ENCODE results near the gene THAP6.
"Not testable (repeated sequence)": the region's sequence is repeated elsewhere in the genome, so short reads cannot be mapped to it uniquely, and the experiment has no call there.

THAP6 gene, protein sequence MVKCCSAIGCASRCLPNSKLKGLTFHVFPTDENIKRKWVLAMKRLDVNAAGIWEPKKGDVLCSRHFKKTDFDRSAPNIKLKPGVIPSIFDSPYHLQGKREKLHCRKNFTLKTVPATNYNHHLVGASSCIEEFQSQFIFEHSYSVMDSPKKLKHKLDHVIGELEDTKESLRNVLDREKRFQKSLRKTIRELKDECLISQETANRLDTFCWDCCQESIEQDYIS
- long read RNA-seq, donor 1, partial matches to known transcripts, result 0 of 6 reads
- long read RNA-seq, donor 1, other reads (novel, unspliced or antisense), result 0 of 6 reads
- long read RNA-seq, donor 2, partial matches to known transcripts, result 0 of 4 reads
- long read RNA-seq, donor 2, other reads (novel, unspliced or antisense), result 0 of 4 reads
- long read RNA-seq, donor 3, partial matches to known transcripts, result 0 of 4 reads
- long read RNA-seq, donor 3, other reads (novel, unspliced or antisense), result 0 of 4 reads
- long read RNA-seq, donor 4, partial matches to known transcripts, result 0 of 4 reads
- long read RNA-seq, donor 4, other reads (novel, unspliced or antisense), result 0 of 4 reads
- long read RNA-seq, donor 5, partial matches to known transcripts, result 10 of 57 reads
- long read RNA-seq, donor 5, other reads (novel, unspliced or antisense), result 39 of 57 reads
- long read RNA-seq, donor 6, partial matches to known transcripts, result 0 of 18 reads
- long read RNA-seq, donor 6, other reads (novel, unspliced or antisense), result 13 of 18 reads
- long read RNA-seq, donor 7, partial matches to known transcripts, result 0 of 8 reads
- long read RNA-seq, donor 7, other reads (novel, unspliced or antisense), result 0 of 8 reads
- long read RNA-seq, donor 8, partial matches to known transcripts, result 0 of 5 reads
- long read RNA-seq, donor 8, other reads (novel, unspliced or antisense), result 0 of 5 reads

DNA sequence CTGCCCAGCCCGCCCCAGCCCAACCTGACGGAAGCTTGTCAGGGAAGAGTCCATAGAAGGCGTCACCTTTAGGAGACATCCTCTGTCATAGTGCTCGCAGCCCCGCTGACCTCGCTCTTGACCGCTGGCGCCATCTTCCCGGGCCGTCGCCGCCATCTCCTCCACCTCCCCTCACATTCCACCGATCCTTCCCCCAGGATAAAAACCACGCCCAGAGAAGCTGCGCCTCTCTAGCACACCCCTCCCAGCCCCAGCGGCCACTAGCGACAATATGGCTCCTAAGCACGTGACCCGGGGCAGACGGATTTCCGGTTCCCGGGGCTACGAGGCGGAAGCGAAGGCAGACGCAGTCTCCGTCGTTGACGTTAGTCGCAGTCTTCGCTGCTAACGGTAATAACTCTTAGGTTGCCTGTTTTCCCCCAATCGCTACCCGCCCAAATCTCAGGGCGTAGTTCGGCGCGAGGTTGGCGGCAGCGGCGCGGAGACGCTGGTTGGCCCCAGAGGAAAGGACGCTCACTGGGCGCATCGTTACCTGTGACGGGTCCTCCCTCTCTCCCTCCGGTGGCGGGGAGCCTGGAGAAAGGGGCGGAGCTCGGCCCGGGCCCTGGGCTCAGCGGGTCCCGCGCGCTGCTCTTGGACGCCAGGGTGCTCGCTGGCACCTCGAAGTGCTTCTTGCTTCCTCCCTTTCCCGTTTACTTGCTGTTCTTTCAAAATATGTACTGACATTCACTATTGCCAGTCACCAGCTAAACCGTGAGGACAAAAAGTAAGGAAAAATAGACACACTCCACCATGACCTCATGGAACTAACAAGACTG lies at the start of gene THAP6, which contains the start of gene RCHY1:
Gene THAP6, plus strand, starts transcription at position 343 of the 818 bp plus-strand sequence. CDS start 980 bp downstream, outside the sequence.
Gene RCHY1, minus strand, starts transcription at position 273 of the 818 bp plus-strand sequence. Its CDS starts 117 bp downstream, at position 156.
- DNase-seq, result peak; percentile 99

DNA sequence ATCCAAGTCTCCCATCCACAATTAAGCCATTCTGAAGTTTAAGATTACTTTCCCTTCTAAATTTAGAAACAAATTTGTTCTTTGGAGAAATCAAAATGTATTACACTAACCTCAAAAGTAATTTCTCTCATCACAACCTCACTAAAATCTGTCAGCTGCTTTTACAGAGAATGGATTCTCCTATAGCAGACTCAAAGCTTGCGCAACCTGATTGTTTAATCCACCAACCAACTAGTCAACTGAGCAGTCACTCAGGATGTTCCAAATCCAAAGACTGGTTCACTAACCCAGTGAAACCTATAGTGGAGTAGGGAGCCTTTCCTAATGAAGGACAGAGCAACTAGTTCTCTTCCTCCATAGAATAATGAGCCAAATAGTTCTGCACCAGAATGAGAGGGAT lies 44.4 kb upstream of the THAP6 start:
- no peak for DNase-seq

DNA sequence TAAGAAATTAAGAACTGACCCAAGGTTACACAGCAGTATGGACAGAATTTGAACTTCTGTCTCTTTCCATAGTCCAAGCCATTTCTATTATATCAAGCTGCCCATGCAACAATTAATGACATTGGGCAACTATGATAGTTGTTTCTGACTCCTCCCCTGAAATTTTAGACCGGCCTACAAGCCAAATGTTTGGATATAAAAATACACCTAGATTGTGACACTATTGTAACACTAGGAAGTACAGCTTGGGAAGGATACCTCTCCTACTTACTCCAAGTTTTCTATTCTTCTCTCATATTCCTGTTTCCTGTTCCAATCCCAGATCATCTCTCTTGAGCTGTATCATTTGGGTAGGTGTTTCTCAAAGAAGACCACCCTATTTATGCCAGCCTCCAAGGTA lies 43.5 kb upstream of the THAP6 start:
- DNase-seq, result no peak

DNA sequence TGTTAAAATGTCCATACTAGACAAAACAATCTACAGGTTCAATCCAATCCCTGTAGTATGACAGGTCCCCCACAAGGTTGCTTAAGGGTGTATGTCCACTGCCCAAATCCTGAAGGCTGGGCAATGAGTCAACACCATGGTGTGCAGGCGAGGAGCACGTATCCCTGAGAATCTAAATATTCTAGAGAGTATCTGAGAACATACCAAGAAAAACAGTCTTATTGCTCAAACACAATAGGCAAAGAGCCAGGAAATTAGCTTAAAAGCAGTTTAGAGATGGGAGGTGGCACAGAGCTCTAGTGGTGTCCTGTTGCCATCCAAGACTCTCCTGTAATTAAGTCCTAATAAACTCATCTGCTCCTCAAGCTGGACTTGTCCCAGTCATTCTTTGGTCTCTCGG lies 37.1 kb upstream of the THAP6 start:
- no peak for DNase-seq

DNA sequence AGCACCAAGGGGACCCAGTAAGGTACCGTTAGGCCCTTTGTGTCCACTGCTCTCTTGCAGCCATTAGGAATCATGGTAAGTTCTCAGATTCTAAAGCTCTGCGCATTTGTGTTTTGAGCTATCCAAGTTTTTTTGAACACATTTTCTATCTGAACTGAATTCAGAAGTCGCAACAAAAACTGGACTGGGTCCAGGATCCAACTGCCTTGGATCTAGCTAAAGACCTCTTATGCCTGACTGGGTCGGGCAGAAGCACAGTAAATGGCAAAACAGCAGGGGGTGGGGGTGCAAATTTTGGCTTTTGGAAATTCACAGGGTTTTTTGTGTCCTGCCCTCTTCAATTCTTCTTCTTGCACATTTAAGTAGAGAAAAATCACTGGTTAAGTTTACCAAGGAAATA lies 30.1 kb upstream of the THAP6 start:
- DNase-seq, result no peak

DNA sequence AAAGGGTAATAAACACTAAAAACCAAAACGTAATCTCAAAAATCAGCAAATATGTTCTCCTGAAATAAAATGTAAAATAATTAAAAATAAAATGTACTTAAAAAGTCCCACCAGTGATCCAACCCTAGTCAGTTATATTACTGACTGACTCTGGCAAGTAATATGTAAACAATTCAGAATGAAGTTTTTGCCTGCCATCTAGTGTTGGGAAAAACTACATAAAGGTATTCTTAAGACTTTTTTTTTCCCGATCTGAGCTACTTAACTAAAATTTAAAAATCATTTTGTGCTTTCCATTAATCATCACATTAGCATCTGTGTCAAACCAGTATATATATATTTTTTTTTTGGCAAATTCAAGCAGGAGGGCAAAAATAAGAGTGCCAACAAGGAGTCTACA lies 24.1 kb upstream of the THAP6 start:
- no peak for DNase-seq

DNA sequence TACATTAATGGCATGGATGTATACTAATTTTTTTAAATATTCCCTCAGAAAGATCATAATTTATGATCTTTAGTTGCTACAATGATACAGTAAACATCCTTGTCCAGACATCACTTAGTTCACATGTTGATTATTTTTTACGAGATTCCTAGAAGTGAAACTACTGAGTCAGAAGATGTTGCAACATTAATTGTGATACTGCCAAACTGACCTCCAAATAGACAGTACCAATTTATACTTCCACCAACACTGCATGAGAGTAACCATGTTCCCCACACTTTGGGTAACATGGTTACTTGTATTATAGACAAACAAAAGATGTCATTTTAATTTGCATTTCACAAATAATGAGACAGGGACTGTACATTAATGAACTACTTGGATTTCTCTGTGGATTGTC lies 19.7 kb upstream of the THAP6 start:
- no peak for DNase-seq

DNA sequence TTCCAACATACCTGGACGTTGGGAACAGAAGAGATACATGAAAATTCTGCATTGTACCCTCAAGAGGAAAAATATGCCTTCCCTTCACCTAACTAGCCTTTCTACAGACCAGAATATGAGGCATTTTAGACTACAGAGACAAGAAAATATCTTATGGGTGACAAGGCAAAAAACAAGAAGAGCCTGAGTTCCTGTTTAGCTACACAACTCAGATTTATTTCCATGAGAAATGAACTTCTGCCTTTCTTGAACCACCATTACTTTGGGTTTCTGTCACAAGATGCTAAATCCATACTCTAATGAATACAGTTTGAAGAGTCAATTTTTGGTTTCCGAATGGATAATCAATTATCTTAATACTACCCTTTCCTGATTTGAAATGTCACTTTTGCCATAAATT lies 18.8 kb upstream of the THAP6 start:
- no peak for DNase-seq

DNA sequence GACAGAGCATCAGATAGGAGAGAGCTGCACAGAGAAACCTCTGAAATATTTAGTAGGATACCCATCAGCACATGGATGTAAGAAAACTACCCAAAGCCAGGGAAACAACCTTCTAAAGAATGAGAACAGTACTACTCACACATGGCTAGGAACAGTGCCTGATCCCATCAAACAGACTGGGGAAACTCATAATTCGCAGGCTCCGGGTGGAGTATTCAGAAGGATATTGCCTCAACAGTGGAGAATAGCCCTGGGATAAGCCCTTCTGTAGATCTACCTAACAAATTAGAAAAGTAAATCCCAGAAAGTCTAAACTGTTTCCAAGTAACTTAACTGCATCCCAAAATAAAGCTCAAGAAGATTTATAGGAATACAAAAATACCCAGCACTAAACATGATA lies 17.9 kb upstream of the THAP6 start:
- DNase-seq, result no peak

DNA sequence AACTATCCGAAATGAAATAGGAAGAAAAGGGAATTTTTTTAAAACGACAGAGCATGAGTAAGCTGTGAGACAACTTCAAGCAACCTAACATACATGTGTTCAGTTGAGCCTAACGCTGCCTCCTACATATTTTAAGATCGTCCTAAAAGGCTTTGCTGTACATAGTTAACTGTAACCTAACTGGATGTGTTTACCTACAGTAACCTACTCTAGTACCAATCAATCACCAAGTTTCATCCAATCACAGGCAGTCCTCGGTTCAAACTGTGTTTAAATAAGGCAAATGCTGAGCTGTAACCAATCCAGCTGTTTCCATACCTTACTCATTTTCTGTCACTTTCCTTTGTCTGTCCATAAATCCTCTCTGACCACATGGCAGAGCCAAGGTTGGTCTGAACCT lies 17.1 kb upstream of the THAP6 start:
- DNase-seq, result no peak

DNA sequence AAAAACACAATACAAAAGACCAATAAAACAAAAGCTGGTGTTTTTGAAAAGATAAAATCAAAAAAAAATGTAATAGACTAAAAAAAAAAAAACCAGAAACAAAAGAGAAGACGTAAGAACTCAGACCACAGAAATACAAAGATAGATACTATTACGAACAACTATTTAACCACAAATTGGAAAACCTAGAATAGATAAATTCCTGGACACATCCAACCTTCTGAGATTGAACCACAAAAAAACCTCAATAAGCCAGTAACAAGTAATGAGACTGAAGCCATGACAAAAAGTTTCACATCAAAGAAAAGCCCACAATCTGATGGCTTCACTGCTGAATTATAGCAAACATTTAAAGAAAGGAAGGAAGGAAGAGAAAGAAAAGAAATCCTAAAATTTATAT lies 16.2 kb upstream of the THAP6 start:
- DNase-seq, result no peak

DNA sequence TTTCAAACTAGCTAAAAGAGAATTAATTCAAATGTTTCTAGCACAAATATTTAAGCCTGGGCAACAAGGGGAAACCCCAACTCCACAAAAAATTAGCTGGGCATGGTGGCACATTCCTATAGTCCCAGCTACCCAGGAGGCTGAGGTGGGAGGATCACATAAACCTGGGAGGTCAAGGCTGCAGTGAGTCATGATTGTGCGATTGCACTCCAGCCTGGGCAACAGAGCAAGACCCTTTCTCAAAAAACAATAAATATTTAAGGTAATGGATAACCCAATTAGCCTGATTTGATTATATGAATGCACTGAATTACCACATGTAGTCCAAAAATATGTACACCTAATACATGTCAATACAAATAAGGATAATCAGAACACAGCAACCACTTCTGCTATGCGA lies 14.4 kb upstream of the THAP6 start:
- no peak for DNase-seq

DNA sequence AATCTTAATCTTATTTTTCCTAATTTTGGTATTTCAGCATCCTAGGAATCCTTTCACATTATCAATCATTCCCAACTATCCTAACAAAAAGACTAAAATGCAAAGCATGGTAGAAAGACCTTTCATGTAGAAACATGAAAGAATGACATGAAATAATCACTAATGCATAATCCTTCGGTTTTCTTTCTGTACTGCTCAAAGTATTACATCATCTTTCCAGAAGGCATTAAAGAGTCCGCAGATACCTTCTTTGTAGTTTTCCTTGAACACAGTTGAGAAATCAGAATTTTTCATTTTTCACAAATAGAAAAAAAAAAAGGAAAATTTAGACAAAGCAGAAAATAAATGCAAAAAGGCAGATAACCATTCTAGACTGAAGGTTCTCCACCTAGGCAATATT lies 11.6 kb upstream of the THAP6 start:
- no peak for DNase-seq

DNA sequence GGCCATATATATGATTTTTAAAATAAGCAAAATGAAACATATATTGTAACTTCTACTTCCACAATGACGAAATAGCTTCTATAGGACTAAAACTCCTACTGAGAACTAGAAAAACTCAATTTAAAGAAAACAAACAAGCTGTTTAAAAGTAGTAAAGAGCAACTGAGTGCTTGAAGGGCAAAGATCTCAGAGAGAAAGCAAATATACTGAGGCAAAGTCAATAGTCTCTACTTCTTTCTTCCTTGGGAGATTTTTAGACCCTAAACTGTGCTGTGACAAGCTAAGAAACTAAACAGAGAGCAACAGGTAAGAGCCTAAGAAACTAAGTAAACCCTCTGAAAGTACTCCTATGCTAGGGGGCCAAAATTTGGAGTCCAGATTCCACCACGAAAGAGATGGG lies 8.6 kb upstream of the THAP6 start:
- DNase-seq, result no peak

DNA sequence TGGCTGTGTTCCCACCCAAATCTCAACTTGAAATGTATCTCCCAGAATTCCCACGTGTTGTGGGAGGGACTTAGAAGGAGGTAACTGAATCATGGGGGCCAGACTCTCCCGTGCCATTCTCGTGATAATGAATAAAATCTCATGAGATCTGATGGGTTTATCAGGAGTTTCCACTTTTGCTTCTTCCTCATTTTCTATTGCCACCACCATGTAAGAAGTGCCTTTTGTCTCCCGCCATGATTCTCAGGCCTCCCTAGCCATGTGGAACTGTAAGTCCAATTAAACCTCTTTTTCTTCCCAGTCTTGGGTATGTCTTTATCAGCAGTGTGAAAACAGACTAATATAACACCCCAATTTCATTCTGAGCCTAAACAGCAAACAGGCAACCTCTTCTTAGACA lies 4.7 kb upstream of the THAP6 start:
- not testable (repeated sequence) for DNase-seq

DNA sequence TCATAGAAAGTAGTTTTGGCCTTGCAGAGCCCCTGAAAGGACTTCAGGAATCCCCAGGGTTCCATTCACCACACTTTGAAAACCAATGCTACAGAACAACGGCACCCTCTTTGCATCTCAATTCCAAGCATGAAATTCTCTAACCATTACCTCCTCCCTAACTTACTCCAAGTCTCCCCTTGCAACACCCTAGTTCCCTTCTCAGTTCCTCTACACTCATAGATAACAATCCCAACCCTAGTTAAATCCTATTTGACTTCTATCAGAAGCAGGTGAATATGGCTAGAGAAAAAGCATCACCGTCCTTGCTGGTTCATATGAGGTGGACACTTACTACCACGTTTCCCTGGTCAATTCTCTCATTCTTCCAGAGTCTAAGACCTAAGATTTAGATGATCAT lies 2.4 kb upstream of the THAP6 start:
- DNase-seq, result no peak

DNA sequence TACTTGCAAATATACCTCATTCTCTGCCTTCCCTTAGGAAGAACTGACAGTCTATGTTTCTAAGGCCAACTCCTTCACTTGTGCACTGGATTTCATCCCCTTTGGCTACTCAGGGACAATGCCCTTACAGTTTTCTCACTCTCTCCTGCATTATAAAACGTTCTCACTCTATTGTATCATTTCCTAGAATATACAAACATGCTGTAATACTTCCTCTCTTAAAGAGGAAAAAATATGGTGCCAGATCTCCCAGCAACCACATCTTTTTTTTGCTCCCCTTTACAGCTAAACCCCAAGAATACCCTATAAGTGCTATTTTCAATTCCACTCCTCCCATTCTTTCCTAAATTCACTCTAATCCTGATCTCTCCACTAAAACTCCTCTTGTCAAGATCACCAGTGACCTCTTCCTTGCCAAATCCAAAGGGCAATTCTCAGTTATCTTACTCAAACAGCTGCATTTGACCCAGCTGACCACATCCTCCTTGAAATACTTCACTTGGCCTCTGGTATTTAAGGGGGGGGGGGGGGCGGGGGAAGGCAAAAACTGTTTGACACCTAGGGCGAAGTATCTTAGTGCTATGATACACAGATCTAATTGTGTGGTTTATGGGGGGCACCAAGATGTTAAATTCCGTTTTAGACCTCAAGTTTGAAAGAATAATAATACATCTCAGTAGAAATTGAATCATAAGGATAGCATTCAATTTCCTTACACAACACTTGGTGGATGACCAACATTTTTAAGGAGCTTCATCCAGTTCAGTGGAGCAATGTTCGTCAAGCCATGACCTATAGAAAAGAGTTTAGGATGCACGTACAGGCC lies 1.7 kb upstream of the THAP6 start:
- DNase-seq, result peak; percentile 9

DNA sequence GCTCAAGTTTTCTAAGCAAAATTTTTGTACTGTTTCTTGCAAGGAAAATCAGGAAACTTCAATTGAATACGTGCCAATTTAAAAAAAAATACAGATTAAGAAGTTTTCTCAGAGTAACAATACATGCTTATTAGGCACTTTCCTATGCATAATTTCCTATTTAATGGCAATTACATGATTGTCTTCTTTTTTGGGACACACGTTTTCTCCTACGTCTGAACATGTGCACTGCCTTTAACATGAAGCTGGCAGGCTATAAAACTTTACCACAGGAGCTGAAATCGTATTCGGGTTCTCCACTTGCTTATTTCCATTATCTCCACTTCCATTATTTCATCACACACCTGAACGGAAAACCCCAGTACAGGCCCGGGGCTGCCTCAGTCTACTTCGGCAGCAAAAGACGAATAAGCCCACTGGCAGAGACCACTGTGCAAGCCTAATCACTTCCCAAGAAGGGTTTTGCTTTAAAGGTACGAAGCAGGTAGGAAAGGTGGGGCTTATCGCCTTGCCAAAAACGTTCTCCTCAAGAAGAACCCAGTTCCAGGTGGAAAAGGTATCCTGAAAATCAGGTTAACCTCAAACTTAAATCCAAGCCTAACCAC lies 645 bp upstream of the THAP6 start:
- no peak for DNase-seq

DNA sequence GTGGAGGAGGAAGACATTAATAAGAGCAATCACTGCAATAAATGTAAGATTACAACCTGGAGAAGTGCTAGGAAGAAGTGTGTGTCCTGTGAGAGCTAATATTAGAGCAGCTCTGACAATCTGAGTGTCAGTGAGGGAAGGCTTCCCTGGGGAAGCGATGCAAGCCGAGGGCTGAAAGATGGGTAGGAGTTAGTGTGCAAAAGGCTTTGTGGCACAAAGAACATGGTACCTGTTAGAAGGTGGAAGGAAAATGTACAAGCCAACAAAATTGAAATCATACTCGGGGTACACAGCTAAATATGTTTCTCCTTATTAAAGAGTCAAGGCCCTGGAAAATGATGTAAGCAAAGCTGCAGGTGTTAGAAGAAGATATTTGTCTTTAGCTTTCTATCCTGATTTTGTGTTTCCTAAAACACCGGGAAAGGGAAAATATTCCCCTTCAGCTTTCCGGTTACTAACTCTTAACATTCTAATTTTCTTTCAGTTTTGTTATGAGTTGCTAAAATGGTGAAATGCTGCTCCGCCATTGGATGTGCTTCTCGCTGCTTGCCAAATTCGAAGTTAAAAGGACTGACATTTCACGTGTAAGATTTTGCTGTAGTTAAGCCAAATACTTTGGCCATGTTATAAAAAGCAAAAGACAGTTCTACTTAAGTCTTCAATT lies 808 bp downstream of the THAP6 start:
- no peak for DNase-seq

DNA sequence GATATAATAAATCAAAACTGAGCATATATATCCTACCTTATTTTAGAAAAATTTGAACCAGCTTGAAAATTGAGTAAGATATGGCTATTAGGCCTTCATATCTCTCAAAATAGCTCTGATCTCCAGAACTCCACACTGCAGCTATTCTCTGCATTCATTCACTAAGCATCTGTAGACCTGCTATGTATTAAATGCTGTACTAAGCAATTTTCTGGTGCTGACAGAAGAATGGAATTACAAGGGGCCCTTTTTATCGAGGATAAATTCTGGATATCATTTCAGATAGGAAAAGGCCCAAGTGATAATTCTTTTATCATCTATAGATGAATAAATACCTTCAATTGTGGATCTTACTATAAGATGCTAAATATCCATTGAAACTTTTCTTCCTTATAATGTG lies 1.9 kb downstream of the THAP6 start:
- DNase-seq, result no peak

DNA sequence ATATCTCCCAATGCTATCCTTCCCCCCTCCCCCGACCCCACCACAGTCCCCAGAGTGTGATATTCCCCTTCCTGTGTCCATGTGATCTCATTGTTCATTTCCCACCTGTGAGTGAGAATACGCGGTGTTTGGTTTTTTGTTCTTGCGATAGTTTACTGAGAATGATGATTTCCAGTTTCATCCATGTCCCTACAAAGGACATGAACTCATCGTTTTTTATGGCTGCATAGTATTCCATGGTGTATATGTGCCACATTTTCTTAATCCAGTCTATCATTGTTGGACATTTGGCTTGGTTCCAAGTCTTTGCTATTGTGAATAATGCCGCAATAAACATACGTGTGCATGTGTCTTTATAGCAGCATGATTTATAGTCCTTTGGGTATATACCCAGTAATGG lies 5.2 kb downstream of the THAP6 start:
- not testable (repeated sequence) for DNase-seq
